Activated CD8-positive, alpha-beta memory T cell treated with anti-CD3 and anti-CD28 coated beads, Interleukin-2, amount 50 U/mL, for 24 hours (primary cell): Measurements from ENCODE around the gene WDR37.
"Not testable (repeated sequence)": the region's sequence is repeated elsewhere in the genome, so short reads cannot be mapped to it uniquely, and the experiment has no call there.

Source experiments
- DNase-seq: peaks from one replicate; pipeline ENCODE4 v3.0.0-alpha.2; 2020; ENCODE audit errors: extremely low read depth

The WDR37 gene

DNA sequence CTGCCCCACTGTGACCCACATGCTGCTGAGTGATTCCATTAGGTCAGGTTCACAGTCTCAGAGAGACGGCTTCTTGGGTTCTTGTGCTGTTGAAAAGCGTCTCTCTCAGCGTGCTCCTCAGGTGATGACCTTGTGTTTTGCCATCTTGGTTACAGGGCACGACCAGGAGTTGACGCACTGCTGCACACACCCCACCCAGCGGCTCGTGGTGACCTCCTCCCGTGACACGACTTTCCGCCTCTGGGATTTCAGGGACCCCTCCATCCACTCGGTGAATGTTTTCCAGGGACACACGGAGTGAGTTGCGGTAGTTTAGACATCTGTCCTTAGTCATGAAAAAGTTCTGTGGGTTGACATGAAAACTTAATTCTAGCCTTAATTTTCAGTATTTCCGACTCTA lies 48.8 kb downstream of the WDR37 start:
- no peak for DNase-seq

DNA sequence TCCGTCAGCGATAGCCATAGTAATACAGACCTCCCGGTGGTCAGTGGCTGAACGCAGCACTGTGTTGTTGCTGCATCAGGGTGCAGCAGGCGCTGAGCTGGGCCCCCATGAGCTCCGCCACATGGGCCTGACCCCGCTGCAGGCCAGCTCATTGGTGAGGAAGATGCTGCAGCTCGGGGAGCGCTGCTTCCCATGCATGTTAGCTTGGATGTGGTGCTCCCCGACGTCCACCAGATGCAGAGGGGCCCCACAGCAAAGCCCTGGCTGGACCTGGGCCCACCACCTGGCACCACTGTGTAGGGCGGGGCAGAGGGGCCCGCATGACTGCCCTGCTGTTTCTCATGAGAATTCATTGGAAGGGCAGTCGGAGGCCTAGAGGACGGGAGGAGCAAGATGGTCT lies 50.8 kb downstream of the WDR37 start:
- DNase-seq, result no peak

DNA sequence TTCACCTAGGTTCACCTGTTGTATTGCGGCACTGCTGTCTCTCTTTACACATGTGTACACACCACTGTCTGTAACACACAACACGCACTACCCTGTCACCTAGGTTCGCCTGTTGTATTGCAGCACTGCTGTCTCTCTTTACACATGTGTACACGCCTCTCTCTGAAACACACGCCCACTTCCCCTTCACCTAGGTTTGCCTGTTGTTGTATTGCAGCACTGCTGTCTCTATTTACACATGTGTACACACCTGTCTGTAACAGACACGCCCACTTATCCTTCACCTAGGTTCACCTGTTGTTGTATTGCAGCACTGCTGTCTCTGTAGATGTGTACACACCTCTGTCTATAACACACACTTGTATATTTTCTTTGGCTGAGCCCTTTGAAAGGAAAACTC lies 51.5 kb downstream of the WDR37 start:
- DNase-seq, result no peak

DNA sequence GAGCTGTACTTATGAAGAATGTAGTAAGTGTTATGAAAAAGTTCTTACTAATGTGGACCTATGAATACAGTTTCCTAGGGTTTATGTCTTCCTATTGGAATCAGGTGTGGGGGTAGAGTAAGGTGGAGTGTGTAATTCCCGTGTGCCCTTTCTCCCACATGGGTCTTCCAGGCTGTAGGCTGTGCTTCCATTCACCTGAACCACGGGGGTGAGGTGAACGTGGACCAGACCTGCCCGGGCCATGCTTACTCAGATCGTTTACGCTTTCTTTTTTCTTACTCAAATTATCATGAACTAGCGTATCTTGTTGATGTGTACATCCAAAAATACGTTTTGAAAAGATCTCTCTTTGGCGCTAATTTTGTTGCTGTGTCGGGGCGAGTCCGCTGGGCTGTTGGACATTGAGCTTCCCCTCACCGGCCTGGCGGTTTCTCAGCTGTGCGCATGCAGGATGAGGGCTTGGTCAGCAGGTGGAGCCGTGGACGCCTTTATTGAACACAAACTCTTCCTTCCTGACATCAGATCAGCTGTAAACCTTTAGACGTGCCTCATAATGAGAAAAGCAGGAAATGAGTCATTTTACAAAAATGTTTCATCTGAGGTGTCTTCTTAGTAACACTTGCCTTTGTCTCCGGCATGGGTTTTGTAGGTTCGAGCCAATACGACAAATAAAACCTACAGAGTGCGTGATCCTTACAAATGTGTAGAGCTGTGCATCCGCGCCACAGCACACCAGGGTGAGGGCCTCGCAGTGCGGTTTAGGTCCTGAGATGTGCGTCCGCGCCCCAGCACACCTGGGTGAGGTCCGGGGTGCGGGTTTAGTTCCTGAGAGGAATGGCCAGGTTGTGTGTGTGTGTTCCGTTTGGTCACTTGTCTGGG lies 53.8 kb downstream of the WDR37 start:
- DNase-seq, result peak; percentile 53

DNA sequence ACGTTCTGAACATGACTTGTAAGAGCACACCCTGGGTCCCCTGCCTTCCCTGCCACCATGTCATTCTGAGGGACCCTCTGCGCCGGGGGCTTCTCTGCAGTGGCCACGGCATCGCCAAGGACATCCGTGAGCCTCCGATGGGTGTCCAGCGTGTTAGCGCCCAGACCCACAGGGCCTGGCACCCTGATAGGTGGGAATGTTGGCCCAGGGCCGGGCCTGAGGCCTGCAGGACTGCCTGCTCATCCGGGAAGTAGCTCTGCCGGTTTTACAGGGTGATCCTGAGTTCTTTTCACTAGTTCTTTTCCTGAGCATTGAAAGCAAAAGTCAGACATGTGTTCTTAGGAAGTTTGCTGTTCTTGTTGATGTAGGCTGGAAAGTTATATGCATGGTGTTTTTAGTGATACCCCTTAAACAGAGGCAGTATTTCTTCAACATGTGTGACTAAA lies 54.5 kb downstream of the WDR37 start:
- DNase-seq, result no peak

DNA sequence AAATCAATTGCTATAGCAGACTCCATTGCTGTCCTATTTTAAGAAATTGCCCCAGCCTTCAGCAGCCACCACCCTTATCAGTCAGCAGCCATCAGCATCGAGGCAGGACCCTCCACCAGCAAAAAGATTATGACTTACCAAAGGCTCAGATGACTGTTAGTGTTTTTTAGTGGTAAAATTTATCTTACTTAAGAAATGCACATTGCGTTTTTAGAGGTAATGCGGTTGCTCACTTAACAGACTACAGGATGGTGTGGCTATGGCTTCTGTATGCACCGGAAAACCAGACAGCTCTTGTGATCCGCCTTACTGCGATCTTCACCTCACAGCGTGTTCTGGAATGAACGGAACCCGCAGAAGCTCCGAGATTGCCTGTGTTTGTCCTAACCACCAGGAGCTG lies 58.1 kb downstream of the WDR37 start:
- no peak for DNase-seq

DNA sequence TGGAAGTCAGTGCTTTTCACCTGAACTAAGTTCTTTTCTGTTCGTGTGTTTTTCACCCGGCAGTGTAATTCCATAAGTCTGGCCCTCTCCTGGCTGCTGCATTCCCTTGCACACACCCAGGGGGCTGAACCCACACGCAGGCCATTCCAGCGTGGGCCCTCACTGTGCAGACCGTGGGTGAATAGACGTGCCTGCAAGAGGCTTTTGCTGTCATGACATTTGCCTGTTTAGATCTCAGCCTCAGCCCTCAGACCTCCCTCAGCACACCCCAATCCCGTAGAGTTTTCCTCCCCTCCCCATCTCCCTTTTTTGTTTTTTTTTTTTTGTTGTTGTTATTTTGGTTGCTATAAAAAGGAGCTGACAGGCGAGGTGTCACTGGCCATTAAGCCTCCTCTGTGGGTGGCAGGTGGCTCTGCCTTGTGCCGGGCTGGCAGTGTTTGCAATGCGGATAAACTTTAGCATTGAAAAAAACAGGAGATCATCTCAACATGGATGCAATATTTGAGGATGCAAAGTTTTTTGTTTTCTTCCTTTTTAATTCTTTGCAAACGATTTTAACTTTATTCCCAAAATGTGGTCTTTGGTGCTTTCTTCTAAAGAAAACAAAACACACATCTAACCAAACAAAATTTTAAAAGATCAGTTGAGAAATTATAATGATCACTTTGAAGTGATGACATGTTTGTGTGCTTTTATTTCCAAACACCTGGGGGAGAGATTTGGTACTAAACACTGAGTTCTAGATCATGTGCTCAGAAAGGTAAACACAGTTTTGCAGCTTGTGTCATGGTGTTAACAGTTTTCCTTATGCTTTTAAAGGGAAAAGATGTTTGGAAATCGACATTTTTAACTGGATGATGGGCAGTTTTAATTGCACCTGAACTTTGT lies 58.8 kb downstream of the WDR37 start:
- no peak for DNase-seq

DNA sequence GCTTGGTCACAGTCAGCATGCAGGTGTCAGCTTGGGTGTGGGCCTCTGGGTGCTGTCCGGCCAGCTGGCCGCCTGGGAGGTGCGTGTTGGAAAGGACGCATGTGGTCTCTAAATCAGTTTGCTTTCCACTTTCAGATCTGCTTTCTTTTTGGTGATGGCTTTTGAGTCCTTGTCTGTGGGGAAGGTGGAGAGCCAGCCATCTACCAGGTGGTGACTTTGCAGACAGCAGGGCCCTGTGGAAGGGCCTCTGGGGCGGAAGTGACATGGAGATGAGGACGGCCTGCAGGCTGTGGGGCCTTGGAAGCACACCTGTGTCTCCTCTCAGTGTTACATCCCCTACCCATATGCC lies 59.4 kb downstream of the WDR37 start:
- DNase-seq, result no peak

DNA sequence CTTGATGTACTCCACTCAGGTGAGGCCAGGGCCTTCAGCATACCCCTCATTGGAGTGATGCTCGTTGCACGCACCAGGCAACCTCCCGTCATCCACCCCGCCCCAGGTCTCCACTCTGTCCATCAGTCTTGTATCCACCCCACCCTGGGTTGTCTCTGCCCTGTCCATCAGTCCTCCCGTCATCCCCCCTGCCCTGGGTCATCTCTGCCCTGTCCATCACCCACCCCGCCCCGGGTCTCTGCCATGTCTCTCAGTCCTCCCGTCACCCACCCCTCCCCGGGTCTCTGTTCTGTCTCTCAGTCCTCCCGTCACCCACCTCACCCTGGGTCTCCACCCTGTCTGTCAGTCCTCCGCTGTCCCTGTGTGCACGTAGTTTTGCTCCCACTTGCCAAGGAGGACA lies 59.9 kb downstream of the WDR37 start:
- DNase-seq, result no peak

DNA sequence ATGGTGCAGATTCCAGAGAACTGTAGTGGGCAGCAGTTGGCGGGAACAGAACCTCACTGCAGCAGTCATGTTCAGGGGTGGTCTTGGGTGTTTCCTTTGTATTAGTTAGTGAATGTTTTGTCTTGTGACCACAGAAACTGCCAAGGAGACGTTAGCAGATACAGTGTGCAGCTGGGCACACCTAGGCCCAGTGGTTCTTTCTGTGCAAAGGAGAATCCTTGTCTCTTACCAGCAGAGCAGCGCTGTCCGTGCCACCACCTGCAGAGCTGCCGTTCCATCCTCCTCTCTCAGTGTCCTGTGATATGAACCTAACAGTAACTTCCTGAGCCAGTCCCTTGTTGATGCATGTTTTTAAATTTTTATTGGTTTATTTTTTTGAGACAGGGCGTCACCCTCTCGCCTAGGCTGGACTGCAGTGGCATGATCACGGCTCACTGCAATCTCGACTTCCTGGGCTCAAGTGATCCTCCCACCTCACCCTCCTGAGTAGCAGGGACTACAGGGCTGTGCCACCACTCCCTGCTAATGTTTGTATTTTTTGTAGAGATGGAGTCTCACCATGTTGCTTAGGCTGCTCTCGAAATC lies 60.6 kb downstream of the WDR37 start:
- DNase-seq, result no peak

DNA sequence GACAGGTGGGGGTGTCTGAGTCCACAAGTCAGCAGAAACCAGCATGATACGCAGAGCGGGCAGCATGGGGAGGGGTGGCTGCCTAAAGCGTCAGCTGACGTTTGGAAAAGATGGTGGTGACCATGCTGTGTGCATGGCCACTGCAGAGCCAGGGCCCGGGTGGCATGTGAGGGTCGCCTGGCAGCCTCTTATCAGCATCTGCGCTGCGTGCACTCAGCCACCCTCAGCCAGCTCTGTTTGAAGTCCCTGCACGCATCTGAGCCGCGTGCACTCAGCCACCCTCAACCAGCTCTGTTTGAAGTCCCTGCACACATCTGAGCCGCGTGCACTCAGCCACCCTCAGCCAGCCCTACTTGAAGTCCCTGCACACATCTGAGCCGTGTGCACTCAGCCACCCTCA lies 61.5 kb downstream of the WDR37 start:
- DNase-seq, result no peak

DNA sequence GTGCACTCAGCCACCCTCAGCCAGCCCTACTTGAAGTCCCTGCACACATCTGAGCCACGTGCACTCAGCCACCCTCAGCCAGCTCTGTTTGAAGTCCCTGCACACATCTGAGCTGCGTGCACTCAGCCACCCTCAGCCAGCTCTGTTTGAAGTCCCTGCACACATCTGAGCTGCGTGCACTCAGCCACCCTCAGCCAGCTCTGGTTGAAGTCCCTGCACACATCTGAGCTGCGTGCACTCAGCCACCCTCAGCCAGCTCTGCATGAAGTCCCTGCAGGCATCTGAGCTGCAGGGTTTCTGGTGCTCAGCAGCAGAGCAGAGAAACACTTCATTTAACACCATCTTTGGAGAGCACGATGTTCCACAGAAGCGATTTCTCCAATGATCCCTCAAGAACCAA lies 62.1 kb downstream of the WDR37 start:
- not testable (repeated sequence) for DNase-seq

DNA sequence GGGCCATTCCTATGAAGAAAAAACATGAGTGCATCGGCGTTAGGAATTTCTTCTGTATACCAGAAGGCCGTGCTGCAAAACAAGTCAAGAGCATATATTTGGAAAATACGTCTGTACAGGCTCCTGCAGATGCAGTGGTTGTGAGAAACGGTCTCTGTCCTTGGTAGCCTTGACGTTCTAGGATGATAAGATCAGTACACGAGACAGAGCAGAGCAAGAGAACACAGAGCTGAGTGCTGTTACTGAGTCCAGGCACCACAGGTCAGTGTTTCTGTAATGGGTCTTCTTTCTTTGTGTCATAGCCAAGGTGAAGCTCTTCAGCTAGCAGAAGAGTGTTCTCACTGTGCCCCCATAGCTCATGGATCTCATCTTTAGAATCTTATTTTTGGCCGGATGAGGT lies 62.8 kb downstream of the WDR37 start:
- DNase-seq, result no peak

DNA sequence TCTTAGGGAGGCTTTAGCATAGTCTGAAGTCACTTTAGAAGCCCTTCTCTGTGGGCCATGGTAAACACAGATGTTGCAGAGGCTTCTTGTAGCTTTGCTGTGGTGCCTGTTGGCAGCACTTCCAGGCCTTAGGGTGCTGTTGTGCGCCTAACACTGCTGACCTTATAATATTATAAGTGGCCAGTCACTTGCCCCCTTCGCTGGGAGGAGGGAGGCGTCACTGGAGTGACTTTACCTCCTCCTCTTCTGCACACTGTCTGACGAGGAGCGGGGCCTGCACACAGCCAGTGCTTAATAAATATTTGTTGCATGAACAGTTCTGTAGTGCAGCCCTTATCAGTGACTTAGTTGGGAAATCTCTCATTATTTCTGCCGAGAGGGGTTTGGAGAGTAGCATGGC lies 63.3 kb downstream of the WDR37 start:
- no peak for DNase-seq

DNA sequence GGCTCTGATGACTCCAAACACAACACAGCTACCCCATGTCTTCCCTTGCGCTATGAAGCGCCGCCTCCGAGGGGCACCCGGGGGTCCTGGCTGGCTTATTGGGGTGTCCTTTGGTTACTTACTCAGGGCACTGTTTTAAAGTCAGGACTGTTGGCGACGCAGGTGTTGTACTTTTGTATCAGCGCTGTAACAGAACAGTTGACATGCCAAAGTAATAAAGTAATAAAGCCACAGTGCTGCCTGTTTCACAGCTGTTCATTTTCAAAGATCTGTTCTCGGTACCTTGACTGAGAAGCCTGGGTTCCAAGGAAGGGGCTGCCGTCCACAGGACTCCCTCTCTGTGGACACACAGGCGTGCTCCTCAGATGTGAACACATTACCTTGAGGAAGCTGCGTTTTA lies 64.1 kb downstream of the WDR37 start:
- DNase-seq, result no peak

DNA sequence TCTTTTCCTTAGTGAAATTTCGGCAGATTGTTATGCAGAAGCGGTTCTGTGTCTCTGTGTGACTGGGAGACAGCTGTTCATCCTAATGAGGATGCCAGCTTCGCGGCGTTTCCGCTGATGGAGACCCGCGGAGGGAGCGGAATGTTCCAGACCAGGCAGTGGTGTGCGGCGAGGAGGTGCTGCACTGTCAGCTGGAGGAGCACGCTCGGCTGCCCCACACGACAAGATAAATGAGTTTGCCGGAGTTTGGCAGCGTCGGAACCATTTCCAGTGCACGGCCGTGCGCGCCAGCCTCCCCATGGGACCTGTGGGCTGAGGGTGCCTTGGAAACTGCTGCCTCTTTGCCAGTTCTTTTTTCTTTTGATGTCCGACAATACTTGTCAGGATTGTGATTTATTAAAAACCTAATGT lies 64.6 kb downstream of the WDR37 start:
- DNase-seq, result no peak

DNA sequence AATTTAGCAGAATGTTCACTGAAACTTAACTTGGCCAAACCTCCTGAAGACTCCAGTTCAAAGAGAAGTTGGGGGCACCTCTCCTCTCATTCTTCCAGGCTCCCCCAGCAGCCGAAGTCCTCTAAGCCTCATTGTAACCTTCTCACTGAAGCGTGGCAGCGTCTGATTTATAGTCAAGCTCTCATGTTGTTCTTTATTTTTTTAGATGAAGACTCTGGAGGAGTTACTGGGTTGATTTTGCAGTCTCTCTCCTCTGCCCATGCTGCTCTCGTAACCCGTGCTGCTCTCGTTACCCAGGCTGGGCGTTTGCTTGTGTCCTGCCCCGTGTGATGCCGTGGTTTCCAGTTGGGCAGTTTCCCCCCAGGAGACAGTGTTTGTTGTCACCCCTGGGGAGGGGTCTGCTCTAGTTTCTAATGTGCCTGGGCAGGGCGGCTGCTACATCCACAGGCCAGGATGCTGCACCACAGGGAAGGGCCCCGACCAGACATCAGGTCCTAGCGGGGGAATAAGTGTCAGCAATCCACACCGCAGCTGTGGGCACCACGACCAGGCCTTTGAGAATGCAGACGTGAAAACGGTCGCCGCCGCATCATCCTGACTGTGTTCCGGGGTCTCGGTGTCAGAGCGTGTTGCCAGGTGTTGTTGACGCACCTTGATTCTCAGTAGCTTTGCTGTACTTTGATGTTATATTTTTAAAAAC lies 65.2 kb downstream of the WDR37 start:
- no peak for DNase-seq

DNA sequence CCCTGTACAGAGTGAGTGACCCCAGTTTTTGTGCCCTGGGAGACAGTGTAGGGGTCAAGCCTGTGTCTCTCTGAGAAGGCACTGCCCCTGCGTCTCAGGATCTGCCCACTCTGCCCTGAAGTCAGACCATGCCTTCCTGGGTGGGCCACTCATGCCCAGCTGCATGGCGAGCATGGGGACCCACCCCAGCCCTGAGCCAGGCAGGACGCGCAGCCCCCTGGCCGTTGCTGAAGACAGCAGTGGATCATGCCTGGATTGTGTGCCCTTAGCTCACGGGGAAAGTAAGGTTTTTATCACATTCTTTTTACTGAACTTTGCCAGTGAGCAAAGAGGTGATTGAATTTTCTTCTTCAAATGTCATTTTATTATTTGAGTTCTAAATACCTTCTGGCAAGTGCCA lies 66.2 kb downstream of the WDR37 start:
- DNase-seq, result no peak

DNA sequence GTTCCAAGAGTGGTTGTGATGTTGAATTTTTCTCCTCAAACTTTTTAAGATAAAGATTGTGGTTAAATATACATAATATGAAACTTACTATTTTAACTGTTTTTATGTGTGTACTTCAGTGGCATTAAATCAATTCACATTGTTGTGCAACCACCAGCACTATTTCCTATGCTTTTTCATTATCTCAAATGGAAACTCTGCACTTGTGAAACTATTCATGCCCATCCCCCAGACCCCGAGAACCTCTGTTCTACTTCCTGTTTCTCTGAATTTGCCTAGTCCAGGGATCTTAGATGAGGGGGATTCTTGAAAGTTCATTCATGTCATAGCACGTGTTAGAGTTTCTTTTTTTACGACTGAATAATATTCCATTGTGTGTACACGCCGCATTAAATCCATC lies 67.0 kb downstream of the WDR37 start:
- DNase-seq, result no peak

DNA sequence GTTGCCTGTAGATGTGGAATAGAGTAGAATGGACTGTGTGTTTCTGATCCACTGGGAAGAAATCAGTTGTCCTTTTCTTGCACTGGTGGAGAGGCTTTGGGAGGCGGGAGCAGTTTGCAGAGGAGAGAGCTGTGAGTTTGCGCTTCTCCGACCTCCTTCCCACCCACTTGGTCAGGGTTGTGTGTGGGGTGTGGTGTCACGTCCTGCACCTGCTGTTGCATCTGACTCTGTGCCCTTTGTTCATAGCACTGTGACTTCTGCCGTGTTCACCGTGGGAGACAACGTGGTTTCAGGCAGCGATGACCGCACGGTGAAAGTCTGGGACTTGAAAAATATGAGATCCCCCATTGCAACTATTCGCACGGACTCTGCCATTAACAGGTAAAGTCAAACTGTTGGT lies 67.8 kb downstream of the WDR37 start:
- DNase-seq, result no peak

DNA sequence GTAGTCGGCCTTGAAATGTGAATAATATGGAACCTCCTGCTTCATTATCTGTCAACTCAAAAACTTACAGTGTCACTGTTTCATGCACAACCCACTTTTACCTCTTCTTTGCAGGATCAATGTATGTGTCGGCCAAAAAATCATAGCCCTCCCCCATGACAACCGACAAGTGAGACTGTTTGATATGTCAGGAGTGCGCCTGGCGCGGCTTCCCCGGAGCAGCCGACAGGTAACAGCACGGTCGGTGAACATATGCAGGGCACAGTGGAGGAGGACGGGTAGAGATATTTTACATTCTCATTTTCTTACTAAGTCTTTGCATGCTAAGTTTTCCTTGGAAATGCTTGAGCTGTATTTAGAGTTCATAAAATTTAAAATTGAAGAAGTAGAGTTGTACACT lies 68.6 kb downstream of the WDR37 start:
- no peak for DNase-seq

DNA sequence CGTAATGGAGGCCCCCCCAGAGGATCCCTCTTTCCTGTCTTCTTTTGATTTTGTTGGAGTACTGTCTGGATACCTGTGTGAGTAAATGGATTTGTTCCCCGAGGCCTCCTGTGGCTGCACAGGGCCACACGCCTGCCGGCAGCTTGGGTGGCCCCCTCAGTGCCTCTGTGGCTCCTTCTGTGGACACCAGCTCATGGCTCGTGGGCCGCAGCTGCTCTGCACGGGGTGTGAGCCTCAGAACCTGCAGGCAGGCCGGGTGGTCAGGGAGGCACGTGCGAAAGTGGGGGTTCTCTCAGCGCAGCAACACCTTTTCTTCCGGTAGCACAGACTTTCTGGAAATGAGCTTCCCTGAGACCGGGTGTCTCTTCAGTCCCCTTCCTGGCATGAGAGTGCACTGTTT lies 70.3 kb downstream of the WDR37 start:
- no peak for DNase-seq
